K562 (cell line): ENCODE measurements around the gene TFDP1. TPM values are rescaled to one million over a fixed set of nuclear protein-coding genes. Genes with fewer than 3 reads are reported as not detected.

Experiments used
- ADNP ChIP-seq: fragments of 200-800 bp; sonication (Bioruptor generic); IDR thresholded peaks from 2 replicates; pipeline ENCODE4 v1.6.1; 2016; ENCODE audit warnings: missing genetic modification characterization, missing compliant biosample characterization
- KDM2B ChIP-seq: fragments of 250-450 bp; sonication (Bioruptor Pico); IDR thresholded peaks from 2 replicates; pipeline ENCODE4 v1.8.0; 2021; ENCODE audit warnings: mild to moderate bottlenecking, moderate library complexity
- L3MBTL2 ChIP-seq: fragments of 450-650 bp; IDR thresholded peaks from 2 replicates; pipeline ENCODE4 v1.6.1; 2016; ENCODE audit warnings: mild to moderate bottlenecking, moderate library complexity
- NEUROD1 ChIP-seq: fragments of 150-350 bp; IDR thresholded peaks from 2 replicates; pipeline ENCODE4 v1.6.1; 2014; ENCODE audit warnings: borderline replicate concordance, low read length, low read depth; ENCODE audit not compliant: partially characterized antibody
- SMARCE1 ChIP-seq: fragments of 450-650 bp; IDR thresholded peaks from 2 replicates; pipeline ENCODE4 v1.7.1; 2016; ENCODE audit warnings: mild to moderate bottlenecking
- VEZF1 ChIP-seq: fragments of 200-800 bp; sonication (Bioruptor generic); IDR thresholded peaks from 2 replicates; pipeline ENCODE4 v1.6.1; 2017; ENCODE audit warnings: missing genetic modification characterization, missing compliant biosample characterization
- ZNF699 ChIP-seq: fragments of 250-450 bp; sonication (Bioruptor Pico); IDR thresholded peaks from 2 replicates; pipeline ENCODE4 v1.8.0; 2021; ENCODE audit warnings: mild to moderate bottlenecking, moderate library complexity; ENCODE audit not compliant: insufficient replicate concordance
- ZNF780A ChIP-seq: fragments of 250-450 bp; sonication (Bioruptor Pico); IDR thresholded peaks from 2 replicates; pipeline ENCODE4 v1.5.0; 2021; ENCODE audit warnings: mild to moderate bottlenecking
- polyA plus RNA-seq, 8 experiments: library from polyadenylated mRNA; depleted of rRNA in 4 of 8; stranded (reverse) in 5 of 8; unstranded in 3 of 8; fragments of >200 nt; fragmentation: Nextera tagmentation in 2 of 8; fragmentation: Illumina TruSeq in 1 of 8; extraction: Ambion mirVana in 2 of 8; extraction: Trizol in 1 of 8; gene quantifications; 2 replicates each; pipeline versions ENCODE4 v1.2.1 to v1.2.3, GENCODE V29; 2011 to 2014; ENCODE audit warnings: inconsistent platforms in 1 of 8, missing spikeins in 1 of 8
- total RNA-seq, 7 experiments: library from RNA; depleted of rRNA in 6 of 7; stranded (reverse); fragments of >200 nt in 6 of 7; fragmentation: Illumina TruSeq in 2 of 7; extraction: Trizol in 2 of 7; gene quantifications; 2 replicates each; pipeline versions ENCODE4 v1.2.1 to v1.2.3, GENCODE V29; 2011 to 2021; ENCODE audit warnings: low replicate concordance in 1 of 7
- TF ChIP-seq, protein P1 (sequence below), 2 experiments: fragments of 450-650 bp; formaldehyde crosslinking in 1 of 2; IDR thresholded peaks; 2 replicates each; pipeline versions ENCODE4 v1.4.0 to v1.6.1; 2014 to 2020; ENCODE audit warnings: mild to moderate bottlenecking in 2 of 2, borderline replicate concordance in 1 of 2, low read depth in 1 of 2
- TF ChIP-seq, protein P2 (sequence below): conservative IDR thresholded peaks from 2 replicates; pipeline ENCODE4 v1.6.1; 2011; ENCODE audit warnings: low read depth, mild to moderate bottlenecking, low read length; ENCODE audit not compliant: control insufficient read depth
- TF ChIP-seq, protein P3 (sequence below), 3 experiments: fragments of 200-800 bp in 1 of 3; fragments of 250-450 bp in 1 of 3; fragments of 450-650 bp in 1 of 3; sonication (Bioruptor Pico) in 1 of 3; sonication (Bioruptor generic) in 1 of 3; formaldehyde crosslinking in 1 of 3; IDR thresholded peaks; 2 replicates each; pipeline versions ENCODE4 v1.6.1 to v1.8.0; 2016 to 2022; ENCODE audit warnings: mild to moderate bottlenecking in 2 of 3, missing genetic modification characterization in 2 of 3, missing compliant biosample characterization in 1 of 3, moderate library complexity in 1 of 3

The TFDP1 gene
- total and polyA plus RNA-seq, 9 of the 15 experiments (the other 6 are each of a cell fraction or from before 2014, with no cell fraction given) = 33.8 to 145 (median 69.1) TPM

- TF ChIP-seq L3MBTL2 (peak; percentile 84), SMARCE1 (no peak), NEUROD1 (no peak), VEZF1 (peak; percentile 41), ADNP (tag) (no peak), ZNF780A (CRISPR knock-in tag) (no peak), KDM2B (no peak), ZNF699 (CRISPR knock-in tag) (no peak)
- TF ChIP-seq, protein P1, sequence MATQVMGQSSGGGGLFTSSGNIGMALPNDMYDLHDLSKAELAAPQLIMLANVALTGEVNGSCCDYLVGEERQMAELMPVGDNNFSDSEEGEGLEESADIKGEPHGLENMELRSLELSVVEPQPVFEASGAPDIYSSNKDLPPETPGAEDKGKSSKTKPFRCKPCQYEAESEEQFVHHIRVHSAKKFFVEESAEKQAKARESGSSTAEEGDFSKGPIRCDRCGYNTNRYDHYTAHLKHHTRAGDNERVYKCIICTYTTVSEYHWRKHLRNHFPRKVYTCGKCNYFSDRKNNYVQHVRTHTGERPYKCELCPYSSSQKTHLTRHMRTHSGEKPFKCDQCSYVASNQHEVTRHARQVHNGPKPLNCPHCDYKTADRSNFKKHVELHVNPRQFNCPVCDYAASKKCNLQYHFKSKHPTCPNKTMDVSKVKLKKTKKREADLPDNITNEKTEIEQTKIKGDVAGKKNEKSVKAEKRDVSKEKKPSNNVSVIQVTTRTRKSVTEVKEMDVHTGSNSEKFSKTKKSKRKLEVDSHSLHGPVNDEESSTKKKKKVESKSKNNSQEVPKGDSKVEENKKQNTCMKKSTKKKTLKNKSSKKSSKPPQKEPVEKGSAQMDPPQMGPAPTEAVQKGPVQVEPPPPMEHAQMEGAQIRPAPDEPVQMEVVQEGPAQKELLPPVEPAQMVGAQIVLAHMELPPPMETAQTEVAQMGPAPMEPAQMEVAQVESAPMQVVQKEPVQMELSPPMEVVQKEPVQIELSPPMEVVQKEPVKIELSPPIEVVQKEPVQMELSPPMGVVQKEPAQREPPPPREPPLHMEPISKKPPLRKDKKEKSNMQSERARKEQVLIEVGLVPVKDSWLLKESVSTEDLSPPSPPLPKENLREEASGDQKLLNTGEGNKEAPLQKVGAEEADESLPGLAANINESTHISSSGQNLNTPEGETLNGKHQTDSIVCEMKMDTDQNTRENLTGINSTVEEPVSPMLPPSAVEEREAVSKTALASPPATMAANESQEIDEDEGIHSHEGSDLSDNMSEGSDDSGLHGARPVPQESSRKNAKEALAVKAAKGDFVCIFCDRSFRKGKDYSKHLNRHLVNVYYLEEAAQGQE (IDR thresholded peaks at IDR 0.05; ENCODE audit: borderline replicate concordance) = no peak
- TF ChIP-seq, protein P1 (CRISPR knock-in tag; IDR thresholded peaks at IDR 0.05; ENCODE audit: low read depth) = no peak
- TF ChIP-seq, protein P2, sequence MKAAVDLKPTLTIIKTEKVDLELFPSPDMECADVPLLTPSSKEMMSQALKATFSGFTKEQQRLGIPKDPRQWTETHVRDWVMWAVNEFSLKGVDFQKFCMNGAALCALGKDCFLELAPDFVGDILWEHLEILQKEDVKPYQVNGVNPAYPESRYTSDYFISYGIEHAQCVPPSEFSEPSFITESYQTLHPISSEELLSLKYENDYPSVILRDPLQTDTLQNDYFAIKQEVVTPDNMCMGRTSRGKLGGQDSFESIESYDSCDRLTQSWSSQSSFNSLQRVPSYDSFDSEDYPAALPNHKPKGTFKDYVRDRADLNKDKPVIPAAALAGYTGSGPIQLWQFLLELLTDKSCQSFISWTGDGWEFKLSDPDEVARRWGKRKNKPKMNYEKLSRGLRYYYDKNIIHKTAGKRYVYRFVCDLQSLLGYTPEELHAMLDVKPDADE = 0 out of 2 replicates have a peak, but pooled peaks have one; percentile 50
- TF ChIP-seq, protein P3, sequence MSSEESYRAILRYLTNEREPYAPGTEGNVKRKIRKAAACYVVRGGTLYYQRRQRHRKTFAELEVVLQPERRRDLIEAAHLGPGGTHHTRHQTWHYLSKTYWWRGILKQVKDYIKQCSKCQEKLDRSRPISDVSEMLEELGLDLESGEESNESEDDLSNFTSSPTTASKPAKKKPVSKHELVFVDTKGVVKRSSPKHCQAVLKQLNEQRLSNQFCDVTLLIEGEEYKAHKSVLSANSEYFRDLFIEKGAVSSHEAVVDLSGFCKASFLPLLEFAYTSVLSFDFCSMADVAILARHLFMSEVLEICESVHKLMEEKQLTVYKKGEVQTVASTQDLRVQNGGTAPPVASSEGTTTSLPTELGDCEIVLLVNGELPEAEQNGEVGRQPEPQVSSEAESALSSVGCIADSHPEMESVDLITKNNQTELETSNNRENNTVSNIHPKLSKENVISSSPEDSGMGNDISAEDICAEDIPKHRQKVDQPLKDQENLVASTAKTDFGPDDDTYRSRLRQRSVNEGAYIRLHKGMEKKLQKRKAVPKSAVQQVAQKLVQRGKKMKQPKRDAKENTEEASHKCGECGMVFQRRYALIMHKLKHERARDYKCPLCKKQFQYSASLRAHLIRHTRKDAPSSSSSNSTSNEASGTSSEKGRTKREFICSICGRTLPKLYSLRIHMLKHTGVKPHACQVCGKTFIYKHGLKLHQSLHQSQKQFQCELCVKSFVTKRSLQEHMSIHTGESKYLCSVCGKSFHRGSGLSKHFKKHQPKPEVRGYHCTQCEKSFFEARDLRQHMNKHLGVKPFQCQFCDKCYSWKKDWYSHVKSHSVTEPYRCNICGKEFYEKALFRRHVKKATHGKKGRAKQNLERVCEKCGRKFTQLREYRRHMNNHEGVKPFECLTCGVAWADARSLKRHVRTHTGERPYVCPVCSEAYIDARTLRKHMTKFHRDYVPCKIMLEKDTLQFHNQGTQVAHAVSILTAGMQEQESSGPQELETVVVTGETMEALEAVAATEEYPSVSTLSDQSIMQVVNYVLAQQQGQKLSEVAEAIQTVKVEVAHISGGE (CRISPR knock-in tag; IDR thresholded peaks at IDR 0.05) = 0 out of 6 replicates have a peak, but pooled peaks of 1 of the 3 experiments have one; percentile 15
These were observed 518 bp downstream of the TFDP1 start (continued) for GRCh38 chr13:113584870-113585671.
